Measurements from ENCODE around the gene REC8.

GRCh38 chr14:24144451-24144850 lies 27.4 kb upstream of the REC8 start:
- no peak for TF ChIP-seq CTCF (conservative IDR thresholded peaks at IDR 0.05 in 1 of 2, IDR thresholded peaks at IDR 0.05 in 1 of 2; ENCODE audit: extremely low read depth in 1 of 2, insufficient read depth in 1 of 2, low read depth in 1 of 2, low read length in 2 of 2)
- no peak for TF ChIP-seq EZH2 (IDR thresholded peaks at IDR 0.05; ENCODE audit: borderline replicate concordance, low read length)
